ENCODE data around the gene MKS1. TPM values are rescaled to one million over a fixed set of nuclear protein-coding genes. Genes with fewer than 3 reads are reported as not detected.
A peak's percentile ranks its signal among the peaks of the same experiment; 100 is the strongest.

Gene MKS1
- total RNA-seq, result 6.2 TPM
- polyA plus RNA-seq, result 10 to 100 TPM in 3 of 4 donors, 1 to 10 TPM in 1; 8.1 to 13.4 (median 11.2) TPM

DNA sequence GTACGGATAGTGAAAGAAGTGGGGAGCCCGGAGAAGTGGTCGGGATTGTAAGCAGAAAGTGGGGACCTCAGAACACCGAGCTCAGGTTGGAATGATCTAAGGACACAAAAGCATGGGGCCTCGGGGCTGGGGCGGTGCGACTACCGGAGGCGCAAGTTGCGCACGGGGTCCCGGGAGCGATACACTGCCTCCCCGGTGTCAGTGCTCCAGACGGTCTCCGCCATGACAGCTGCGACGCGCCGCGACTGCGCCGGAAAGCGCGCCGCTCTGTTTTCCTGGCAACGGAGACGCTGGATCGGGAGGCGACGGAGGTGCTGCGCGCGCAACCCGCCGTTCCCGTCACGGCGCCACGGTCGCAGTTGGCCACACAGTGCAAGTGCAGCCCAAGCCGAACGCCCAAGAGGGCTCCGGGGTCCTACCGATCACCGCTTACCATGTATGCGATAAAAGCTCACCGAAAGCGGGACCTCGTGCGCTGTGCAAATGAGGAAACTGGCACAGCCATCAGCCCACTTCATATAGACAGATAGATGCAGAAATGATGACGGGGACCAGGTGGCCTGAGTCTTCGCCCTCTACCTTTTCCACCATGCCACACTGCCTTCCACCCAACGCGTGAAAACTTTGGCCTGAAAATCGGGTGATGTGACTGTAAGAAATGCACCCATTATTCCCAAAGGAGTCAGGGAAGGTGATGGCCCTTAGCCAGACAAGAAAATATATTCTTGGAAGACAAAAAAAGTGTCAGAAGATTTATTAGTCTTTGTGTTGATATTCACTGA lies at the start of gene MKS1:
Gene MKS1, minus strand, starts transcription at position 249 of the 782 bp plus-strand sequence. Its CDS starts 25 bp downstream, at position 224.
- H3K9me3 Mint-ChIP-seq, result no peaks in the 10 kb centered on the region
- H3K9me3 ChIP-seq (ENCODE audit: control insufficient read depth in 2 of 2, low read length in 2 of 2), result no peaks in the 10 kb centered on the region
- ATAC-seq (ENCODE audit: low read depth in 2 of 2), result peak; percentile 97 to 98
- peak within 1 kb of the TSS; percentile 91 to 97 (median 96) for H3K4me3 Mint-ChIP-seq
- peaks cover 16% of the 10 kb centered on the region for H3K27me3 Mint-ChIP-seq
- H3K27ac Mint-ChIP-seq, result peak within 1 kb of the TSS; percentile 96 to 98 (median 97)
- peak; percentile 88 to 95 (median 95) for DNase-seq
- H3K4me1 Mint-ChIP-seq, result peaks cover 7 to 30% (median 16%) of the 10 kb centered on the region in 4 donors
- H3K27ac ChIP-seq (ENCODE audit: insufficient read depth, low read length, poor library complexity, severe bottlenecking), result peak within 1 kb of the TSS; percentile 81
- H3K27me3 ChIP-seq (ENCODE audit: control insufficient read depth, insufficient read depth, low read length), result peaks cover 1% of the 10 kb centered on the region
- peaks cover 6% of the 10 kb centered on the region for H3K36me3 Mint-ChIP-seq
- H3K36me3 ChIP-seq (ENCODE audit: control insufficient read depth, insufficient read depth, low read length), result peaks cover 12% of the 10 kb centered on the region
- H3K4me1 ChIP-seq (ENCODE audit: control insufficient read depth, insufficient read depth, low read length, poor library complexity, severe bottlenecking), result peaks cover 18% of the 10 kb centered on the region
- H3K4me3 ChIP-seq (ENCODE audit: low read depth, low read length), result peak within 1 kb of the TSS; percentile 93

DNA sequence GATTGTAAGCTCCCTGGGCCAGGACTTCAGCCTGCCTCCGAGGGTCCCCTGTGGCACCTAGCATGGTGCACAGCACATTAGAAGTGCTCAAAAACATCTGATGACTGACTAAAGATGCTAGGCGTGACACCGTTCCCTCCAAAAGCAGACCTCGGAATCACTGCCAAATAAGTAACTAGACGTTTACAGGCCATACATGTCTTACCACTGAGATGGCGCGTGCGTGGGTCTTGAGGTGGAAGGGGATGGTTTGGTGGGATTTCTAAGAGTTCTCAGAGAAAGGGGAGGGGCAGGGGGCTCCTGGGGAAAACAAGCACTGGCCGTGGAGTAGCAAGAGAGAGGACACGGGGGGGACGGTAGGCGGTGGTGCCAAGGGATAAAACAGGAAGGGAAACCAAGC lies 49.3 kb upstream of the MKS1 start:
- no peak overlapping the region for H3K4me3 Mint-ChIP-seq
- H3K36me3 Mint-ChIP-seq, result no peaks in the 10 kb centered on the region
- ATAC-seq (ENCODE audit: low read depth in 2 of 2) (no peak), DNase-seq (no peak)
- no peak overlapping the region for H3K27ac ChIP-seq (ENCODE audit: insufficient read depth, low read length, poor library complexity, severe bottlenecking)
- no peaks in the 10 kb centered on the region for H3K4me1 ChIP-seq (ENCODE audit: control insufficient read depth, insufficient read depth, low read length, poor library complexity, severe bottlenecking)
- no peak overlapping the region for H3K4me3 ChIP-seq (ENCODE audit: low read depth, low read length)
- peaks cover 0 to 5% (median 0%) of the 10 kb centered on the region in 7 donors for H3K9me3 Mint-ChIP-seq
- peaks cover 11% of the 10 kb centered on the region for H3K27me3 ChIP-seq (ENCODE audit: control insufficient read depth, insufficient read depth, low read length)
- no peaks in the 10 kb centered on the region for H3K36me3 ChIP-seq (ENCODE audit: control insufficient read depth, insufficient read depth, low read length)
- H3K27ac Mint-ChIP-seq, result peak overlapping the region in 2 of 3 donors; percentile 1 to 90
- peaks cover 0 to 5% (median under 1%) of the 10 kb centered on the region in 4 donors for H3K4me1 Mint-ChIP-seq
- no peaks in the 10 kb centered on the region for H3K9me3 ChIP-seq (ENCODE audit: control insufficient read depth in 2 of 2, low read length in 2 of 2)
- H3K27me3 Mint-ChIP-seq, result peaks cover 19% of the 10 kb centered on the region

DNA sequence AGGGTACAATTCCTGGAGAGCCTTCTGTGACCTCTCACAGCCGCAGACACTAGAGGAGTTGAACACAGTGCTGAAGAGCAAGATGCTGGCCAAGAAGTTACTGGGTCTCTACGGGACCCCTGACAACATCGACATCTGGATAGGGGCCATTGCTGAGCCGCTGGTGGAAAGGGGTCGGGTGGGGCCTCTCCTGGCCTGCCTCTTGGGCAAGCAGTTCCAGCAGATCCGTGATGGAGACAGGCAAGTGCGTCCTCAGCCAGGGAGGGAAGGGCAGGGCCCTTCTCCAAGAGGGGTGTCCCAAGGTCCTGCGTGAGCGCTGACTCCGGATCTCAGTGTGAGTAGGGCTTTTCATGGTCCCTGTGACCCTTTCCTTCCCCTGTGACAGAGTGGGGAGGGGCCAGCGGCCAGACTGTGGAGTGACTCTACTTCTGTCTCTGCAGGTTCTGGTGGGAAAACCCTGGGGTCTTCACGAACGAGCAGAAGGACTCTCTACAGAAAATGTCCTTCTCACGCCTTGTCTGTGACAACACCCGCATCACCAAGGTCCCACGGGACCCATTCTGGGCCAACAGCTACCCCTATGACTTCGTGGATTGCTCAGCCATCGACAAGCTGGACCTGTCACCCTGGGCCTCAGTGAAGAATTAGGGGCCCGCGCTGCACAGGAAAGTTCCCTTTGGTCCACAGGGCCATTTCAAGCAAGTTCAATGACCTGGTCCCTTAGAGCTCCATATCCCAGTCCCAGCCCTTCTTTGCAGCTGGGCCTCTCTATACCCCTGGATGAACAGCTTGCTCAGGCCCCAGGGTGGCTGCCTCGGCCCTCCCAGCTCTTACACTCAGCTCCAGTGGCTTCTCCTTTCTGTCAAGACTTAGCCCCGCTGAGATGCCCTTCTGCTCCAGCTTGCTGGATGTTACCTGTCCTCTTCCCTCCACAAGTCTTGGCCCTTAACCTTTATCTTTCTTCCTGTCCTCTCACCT lies 48.6 kb upstream of the MKS1 start:
- Mint-ChIP-seq H3K27ac (peak overlapping the region in 1 of 3 donors; percentile 90), H3K27me3 (peaks cover 24% of the 10 kb centered on the region), H3K4me1 (peaks cover 0 to 4% (median 0%) of the 10 kb centered on the region in 4 donors), H3K4me3 (no peak overlapping the region), H3K9me3 (peaks cover 0 to 5% (median 0%) of the 10 kb centered on the region in 7 donors), H3K36me3 (no peaks in the 10 kb centered on the region)
- Histone ChIP-seq H3K27me3 (ENCODE audit: control insufficient read depth, insufficient read depth, low read length) (peaks cover 15% of the 10 kb centered on the region), H3K9me3 (ENCODE audit: control insufficient read depth in 2 of 2, low read length in 2 of 2) (no peaks in the 10 kb centered on the region), H3K27ac (ENCODE audit: insufficient read depth, low read length, poor library complexity, severe bottlenecking) (no peak overlapping the region), H3K4me1 (ENCODE audit: control insufficient read depth, insufficient read depth, low read length, poor library complexity, severe bottlenecking) (no peaks in the 10 kb centered on the region), H3K36me3 (ENCODE audit: control insufficient read depth, insufficient read depth, low read length) (no peaks in the 10 kb centered on the region), H3K4me3 (ENCODE audit: low read depth, low read length) (no peak overlapping the region)
- DNase-seq, result no peak
- no peak for ATAC-seq (ENCODE audit: low read depth in 2 of 2)

DNA sequence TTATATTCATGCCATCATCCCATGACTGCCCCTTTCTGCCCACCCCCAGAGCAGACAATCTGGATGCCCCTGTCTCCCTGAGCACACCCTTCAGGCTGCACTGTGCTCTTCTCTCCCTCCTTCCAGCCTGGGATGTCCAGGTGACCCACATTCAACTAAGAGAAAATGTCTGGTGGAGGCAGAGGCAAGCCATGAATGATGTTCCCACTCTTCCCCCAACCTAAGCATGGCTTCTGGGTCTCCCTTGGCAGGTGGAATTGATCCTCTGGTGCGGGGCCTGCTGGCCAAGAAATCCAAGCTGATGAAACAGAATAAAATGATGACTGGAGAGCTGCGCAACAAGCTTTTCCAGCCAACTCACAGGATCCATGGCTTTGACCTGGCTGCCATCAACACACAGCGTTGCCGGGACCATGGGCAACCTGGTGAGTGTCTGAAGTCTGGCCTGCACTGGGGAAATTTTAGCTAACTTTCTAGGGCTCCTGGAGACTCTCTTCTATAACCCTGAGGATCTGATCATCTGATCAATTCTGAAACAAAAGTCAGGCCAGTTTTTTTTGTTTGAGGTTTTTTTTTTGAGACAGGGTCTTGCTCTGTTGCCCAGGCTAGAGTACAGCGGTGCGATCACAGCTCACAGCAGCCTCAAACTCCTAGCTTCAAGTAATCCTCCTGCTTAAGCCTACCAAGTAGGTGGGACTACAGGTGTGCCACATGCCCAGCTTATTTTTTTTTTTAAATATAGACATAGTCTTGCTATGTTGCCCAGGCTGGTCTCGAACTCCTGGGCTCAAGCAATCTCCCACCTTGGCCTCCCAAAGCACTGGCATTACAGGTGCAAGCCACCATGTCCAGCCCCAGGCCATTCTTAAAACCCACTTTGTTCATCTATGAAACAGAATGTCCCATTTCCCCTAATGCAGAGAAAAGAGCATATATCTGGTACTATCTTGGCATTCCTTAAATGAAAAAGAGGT lies 47.1 kb upstream of the MKS1 start:
- H3K27me3 ChIP-seq (ENCODE audit: control insufficient read depth, insufficient read depth, low read length), result peaks cover 15% of the 10 kb centered on the region
- H3K4me3 ChIP-seq (ENCODE audit: low read depth, low read length), result no peak overlapping the region
- ATAC-seq (ENCODE audit: low read depth in 2 of 2) (no peak), DNase-seq (no peak)
- H3K9me3 Mint-ChIP-seq, result peaks cover 0 to 5% (median 0%) of the 10 kb centered on the region in 7 donors
- peaks cover 38% of the 10 kb centered on the region for H3K27me3 Mint-ChIP-seq
- H3K36me3 Mint-ChIP-seq, result no peaks in the 10 kb centered on the region
- H3K36me3 ChIP-seq (ENCODE audit: control insufficient read depth, insufficient read depth, low read length), result no peaks in the 10 kb centered on the region
- H3K9me3 ChIP-seq (ENCODE audit: control insufficient read depth in 2 of 2, low read length in 2 of 2), result no peaks in the 10 kb centered on the region
- H3K27ac ChIP-seq (ENCODE audit: insufficient read depth, low read length, poor library complexity, severe bottlenecking), result no peak overlapping the region
- H3K27ac Mint-ChIP-seq, result no peak overlapping the region
- no peaks in the 10 kb centered on the region for H3K4me1 Mint-ChIP-seq
- no peak overlapping the region for H3K4me3 Mint-ChIP-seq
- H3K4me1 ChIP-seq (ENCODE audit: control insufficient read depth, insufficient read depth, low read length, poor library complexity, severe bottlenecking), result no peaks in the 10 kb centered on the region

DNA sequence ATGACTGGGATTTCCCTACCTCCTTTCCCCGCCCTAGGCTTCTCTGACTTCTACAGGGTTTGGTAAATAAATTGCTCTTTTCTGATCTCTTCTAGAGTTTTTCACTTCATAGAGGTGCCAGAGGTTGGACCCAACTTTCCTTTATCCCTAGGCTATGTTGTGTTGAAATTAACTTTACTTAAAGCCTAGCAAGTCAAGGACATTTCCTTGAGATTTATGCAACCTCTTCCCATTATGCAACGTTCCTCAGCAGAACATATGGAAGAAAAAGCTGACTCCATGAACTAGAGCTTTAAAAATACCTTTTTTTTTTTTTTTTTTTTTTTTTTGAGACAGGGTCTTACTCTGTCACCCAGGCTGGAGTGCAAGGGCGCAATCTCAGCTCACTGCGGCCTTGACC lies 46.2 kb upstream of the MKS1 start:
- Mint-ChIP-seq H3K4me1 (no peaks in the 10 kb centered on the region), H3K36me3 (no peaks in the 10 kb centered on the region), H3K4me3 (no peak overlapping the region), H3K27me3 (peaks cover 47% of the 10 kb centered on the region), H3K9me3 (peaks cover 0 to 5% (median 0%) of the 10 kb centered on the region in 7 donors), H3K27ac (no peak overlapping the region)
- Histone ChIP-seq H3K4me1 (ENCODE audit: control insufficient read depth, insufficient read depth, low read length, poor library complexity, severe bottlenecking) (no peaks in the 10 kb centered on the region), H3K4me3 (ENCODE audit: low read depth, low read length) (no peak overlapping the region), H3K27ac (ENCODE audit: insufficient read depth, low read length, poor library complexity, severe bottlenecking) (no peak overlapping the region), H3K36me3 (ENCODE audit: control insufficient read depth, insufficient read depth, low read length) (no peaks in the 10 kb centered on the region), H3K9me3 (ENCODE audit: control insufficient read depth in 2 of 2, low read length in 2 of 2) (no peaks in the 10 kb centered on the region), H3K27me3 (ENCODE audit: control insufficient read depth, insufficient read depth, low read length) (peaks cover 21% of the 10 kb centered on the region)
- DNase-seq (no peak), ATAC-seq (ENCODE audit: low read depth in 2 of 2) (no peak)

DNA sequence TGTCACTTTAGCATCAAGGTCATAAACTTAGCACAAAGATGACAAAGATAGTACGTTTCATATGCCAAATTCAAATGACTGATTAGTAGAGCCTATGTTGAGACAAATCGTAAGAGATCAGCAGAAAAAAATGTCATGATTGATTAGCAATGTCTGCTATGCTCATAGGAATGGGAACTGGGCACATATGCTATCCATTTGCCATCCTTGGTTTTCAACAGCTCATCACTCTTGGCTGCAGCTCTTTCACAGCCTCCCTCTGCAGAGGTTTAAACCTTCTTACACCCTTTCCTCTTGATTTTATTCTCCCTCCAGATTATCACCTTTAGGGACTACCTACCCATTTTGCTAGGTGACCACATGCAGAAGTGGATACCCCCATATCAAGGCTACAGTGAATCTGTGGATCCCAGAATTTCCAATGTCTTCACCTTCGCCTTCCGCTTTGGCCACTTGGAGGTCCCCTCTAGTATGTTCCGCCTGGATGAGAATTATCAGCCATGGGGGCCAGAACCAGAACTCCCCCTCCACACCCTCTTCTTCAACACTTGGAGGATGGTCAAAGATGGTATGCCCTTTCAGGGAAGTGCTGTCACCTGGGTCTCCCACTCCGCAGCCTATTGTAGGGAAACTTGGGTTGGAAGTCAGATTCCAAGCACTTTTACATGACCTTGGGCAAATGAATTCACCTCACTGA lies 45.5 kb upstream of the MKS1 start:
- H3K36me3 Mint-ChIP-seq, result no peaks in the 10 kb centered on the region
- no peak overlapping the region for H3K4me3 Mint-ChIP-seq
- Histone ChIP-seq H3K4me3 (ENCODE audit: low read depth, low read length) (no peak overlapping the region), H3K27me3 (ENCODE audit: control insufficient read depth, insufficient read depth, low read length) (peaks cover 24% of the 10 kb centered on the region), H3K36me3 (ENCODE audit: control insufficient read depth, insufficient read depth, low read length) (no peaks in the 10 kb centered on the region), H3K9me3 (ENCODE audit: control insufficient read depth in 2 of 2, low read length in 2 of 2) (no peaks in the 10 kb centered on the region), H3K27ac (ENCODE audit: insufficient read depth, low read length, poor library complexity, severe bottlenecking) (no peak overlapping the region), H3K4me1 (ENCODE audit: control insufficient read depth, insufficient read depth, low read length, poor library complexity, severe bottlenecking) (no peaks in the 10 kb centered on the region)
- H3K27ac Mint-ChIP-seq, result no peak overlapping the region
- no peak for ATAC-seq (ENCODE audit: low read depth in 2 of 2)
- peaks cover 54% of the 10 kb centered on the region for H3K27me3 Mint-ChIP-seq
- peaks cover 0 to 5% (median 0%) of the 10 kb centered on the region in 7 donors for H3K9me3 Mint-ChIP-seq
- H3K4me1 Mint-ChIP-seq, result no peaks in the 10 kb centered on the region
- DNase-seq, result no peak

All from CD4-positive, CD25-positive, alpha-beta regulatory T cell (primary cell).